Hepatocyte (in vitro differentiated cells): ENCODE data around the gene CELF4. TPM values are rescaled to one million over a fixed set of nuclear protein-coding genes. Genes with fewer than 3 reads are reported as not detected.

Source experiments
- DNase-seq: peaks from one replicate; pipeline ENCODE4 v3.0.0-alpha.2; 2016; ENCODE audit warnings: low spot score
- H2AFZ ChIP-seq: fragments of 200-600 bp; sonication (generic); 2 replicates; pipeline ENCODE4 v1.6.0; 2016; ENCODE audit warnings: antibody characterized with exemption, mild to moderate bottlenecking
- H3K27ac ChIP-seq: fragments of 200-600 bp; sonication (generic); 2 replicates; pipeline ENCODE4 v1.5.1; 2016; ENCODE audit warnings: mild to moderate bottlenecking
- H3K27me3 ChIP-seq: fragments of 200-600 bp; sonication (generic); 2 replicates; pipeline ENCODE4 v1.6.1; 2016
- H3K36me3 ChIP-seq: fragments of 200-600 bp; sonication (generic); replicated peaks from 2 replicates; pipeline ENCODE4 v1.5.1; 2016; ENCODE audit warnings: low read depth; ENCODE audit not compliant: insufficient read depth
- H3K4me1 ChIP-seq: fragments of 200-600 bp; sonication (generic); 2 replicates; pipeline ENCODE4 v1.5.1; 2016; ENCODE audit warnings: mild to moderate bottlenecking, moderate library complexity; ENCODE audit not compliant: insufficient read depth
- H3K4me2 ChIP-seq: fragments of 200-600 bp; sonication (generic); 2 replicates; pipeline ENCODE4 v1.6.0; 2016
- H3K4me3 ChIP-seq: fragments of 200-600 bp; sonication (generic); 2 replicates; pipeline ENCODE4 v1.5.1; 2016; ENCODE audit warnings: mild to moderate bottlenecking
- H3K79me2 ChIP-seq: fragments of 200-600 bp; sonication (generic); 2 replicates; pipeline ENCODE4 v1.6.0; 2017; ENCODE audit warnings: mild to moderate bottlenecking
- H3K9me2 ChIP-seq: fragments of 200-600 bp; sonication (generic); replicated peaks from 2 replicates; pipeline ENCODE4 v1.6.0; 2017; ENCODE audit warnings: mild to moderate bottlenecking; ENCODE audit not compliant: insufficient read depth
- H3K9me3 ChIP-seq: fragments of 200-600 bp; sonication (generic); 2 replicates; pipeline ENCODE4 v1.5.1; 2016; ENCODE audit warnings: low read depth, mild to moderate bottlenecking
- H4K20me1 ChIP-seq: fragments of 200-600 bp; sonication (generic); 2 replicates; pipeline ENCODE4 v1.6.0; 2016; ENCODE audit warnings: mild to moderate bottlenecking; ENCODE audit not compliant: insufficient read depth, poor library complexity, severe bottlenecking
- CTCF ChIP-seq: fragments of 200-600 bp; sonication (generic); IDR thresholded peaks from 2 replicates; pipeline ENCODE4 v1.5.1; 2016; ENCODE audit warnings: antibody characterized with exemption, mild to moderate bottlenecking; ENCODE audit not compliant: poor library complexity
- EZH2 ChIP-seq: fragments of 200-600 bp; sonication (generic); IDR thresholded peaks from 2 replicates; pipeline ENCODE4 v1.6.1; 2016; ENCODE audit warnings: antibody characterized with exemption, mild to moderate bottlenecking, borderline replicate concordance
- EZH2phosphoT487 ChIP-seq: fragments of 200-600 bp; sonication (generic); IDR thresholded peaks from one replicate; pipeline ENCODE4 v1.6.1; 2018; ENCODE audit warnings: antibody characterized with exemption, mild to moderate bottlenecking, low read depth, moderate library complexity; ENCODE audit not compliant: unreplicated experiment, severe bottlenecking
- WGBS: methylation state at CpG from one replicate; pipeline ENCODE4 v1.1.6; 2016; ENCODE audit warnings: low lambda C conversion rate; ENCODE audit errors: missing lambda C conversion rate; 5-methylcytosine and 5-hydroxymethylcytosine counted together
- polyA plus RNA-seq: library from polyadenylated mRNA; unstranded; fragments of >200 nt; fragmentation: Nextera tagmentation; extraction: Ambion mirVana; gene quantifications from 2 replicates; pipeline ENCODE4 v1.2.1, GENCODE V29; 2016
- total RNA-seq: library from RNA; depleted of rRNA; stranded (reverse); fragments of >200 nt; gene quantifications from 2 replicates; pipeline ENCODE4 v1.2.3, GENCODE V29; 2014

CELF4 gene
- total and polyA plus RNA-seq, 2 experiments from 2014 or later = 1.3 to 2.9 TPM

- Histone ChIP-seq H3K4me1 (no peaks in the 10 kb centered on the region), H3K27me3 (peaks cover 7% of the 10 kb centered on the region), H3K79me2 (no peaks in the 10 kb centered on the region), H3K4me2 (no peak overlapping the region), H4K20me1 (no peaks in the 10 kb centered on the region), H2AFZ (no peak overlapping the region), H3K9me3 (no peaks in the 10 kb centered on the region), H3K9me2 (no peaks in the 10 kb centered on the region), H3K36me3 (no peaks in the 10 kb centered on the region), H3K4me3 (no peak overlapping the region), H3K27ac (no peak overlapping the region)
- DNase-seq = no peak
- 81% methylated on average over 3 of the region's 3 CpGs for WGBS
- TF ChIP-seq EZH2 (no peak), EZH2phosphoT487 (no peak), CTCF (no peak)
Observed at GRCh38 chr18:37412333-37412732, 153.3 kb downstream of the CELF4 start.

GRCh38 chr18:37409878-37410277, 155.7 kb downstream of the CELF4 start:
- Histone ChIP-seq H3K4me1 (no peaks in the 10 kb centered on the region), H3K79me2 (no peaks in the 10 kb centered on the region), H4K20me1 (no peaks in the 10 kb centered on the region), H3K27ac (no peak overlapping the region), H3K4me2 (no peak overlapping the region), H3K4me3 (no peak overlapping the region), H3K9me2 (no peaks in the 10 kb centered on the region), H3K27me3 (no peaks in the 10 kb centered on the region), H3K36me3 (no peaks in the 10 kb centered on the region), H2AFZ (no peak overlapping the region), H3K9me3 (no peaks in the 10 kb centered on the region)
- WGBS = 66% methylated on average over 8 of the region's 8 CpGs
- TF ChIP-seq CTCF (no peak), EZH2phosphoT487 (no peak), EZH2 (no peak)
- DNase-seq = no peak

GRCh38 chr18:37408676-37409265, 156.8 kb downstream of the CELF4 start:
- no peaks in the 10 kb centered on the region for H3K79me2 ChIP-seq
- no peaks in the 10 kb centered on the region for H3K36me3 ChIP-seq
- no peak for DNase-seq
- H3K4me1 ChIP-seq = no peaks in the 10 kb centered on the region
- no peaks in the 10 kb centered on the region for H3K27me3 ChIP-seq
- TF ChIP-seq CTCF = no peak
- TF ChIP-seq EZH2phosphoT487 = no peak
- no peak for TF ChIP-seq EZH2
- H4K20me1 ChIP-seq = no peaks in the 10 kb centered on the region
- H3K9me3 ChIP-seq = no peaks in the 10 kb centered on the region
- WGBS = 98% methylated on average over 10 of the region's 12 CpGs
- H3K4me2 ChIP-seq = no peak overlapping the region
- no peak overlapping the region for H2AFZ ChIP-seq
- no peaks in the 10 kb centered on the region for H3K9me2 ChIP-seq
- H3K4me3 ChIP-seq = no peak overlapping the region
- no peak overlapping the region for H3K27ac ChIP-seq
